Measurements from ENCODE around the gene ALK.

GRCh38 chr2:29206941-29207340 lies 714.4 kb downstream of the ALK start:
- TF ChIP-seq CTCF (IDR thresholded peaks at IDR 0.05) (no peak), POLR2A (IDR thresholded peaks at IDR 0.05) (no peak), POLR2AphosphoS5 (IDR thresholded peaks at IDR 0.05) (no peak), EP300 (IDR thresholded peaks at IDR 0.05) (no peak)
